GM04503 (cell line): Measurements from ENCODE around the gene PLAGL1.
"Not testable (repeated sequence)": the region's sequence is repeated elsewhere in the genome, so short reads cannot be mapped to it uniquely, and the experiment has no call there.

Source experiments
- DNase-seq: peaks from one replicate; pipeline ENCODE4 v3.0.0-alpha.2; 2012; ENCODE audit warnings: low read depth

The PLAGL1 gene

DNA sequence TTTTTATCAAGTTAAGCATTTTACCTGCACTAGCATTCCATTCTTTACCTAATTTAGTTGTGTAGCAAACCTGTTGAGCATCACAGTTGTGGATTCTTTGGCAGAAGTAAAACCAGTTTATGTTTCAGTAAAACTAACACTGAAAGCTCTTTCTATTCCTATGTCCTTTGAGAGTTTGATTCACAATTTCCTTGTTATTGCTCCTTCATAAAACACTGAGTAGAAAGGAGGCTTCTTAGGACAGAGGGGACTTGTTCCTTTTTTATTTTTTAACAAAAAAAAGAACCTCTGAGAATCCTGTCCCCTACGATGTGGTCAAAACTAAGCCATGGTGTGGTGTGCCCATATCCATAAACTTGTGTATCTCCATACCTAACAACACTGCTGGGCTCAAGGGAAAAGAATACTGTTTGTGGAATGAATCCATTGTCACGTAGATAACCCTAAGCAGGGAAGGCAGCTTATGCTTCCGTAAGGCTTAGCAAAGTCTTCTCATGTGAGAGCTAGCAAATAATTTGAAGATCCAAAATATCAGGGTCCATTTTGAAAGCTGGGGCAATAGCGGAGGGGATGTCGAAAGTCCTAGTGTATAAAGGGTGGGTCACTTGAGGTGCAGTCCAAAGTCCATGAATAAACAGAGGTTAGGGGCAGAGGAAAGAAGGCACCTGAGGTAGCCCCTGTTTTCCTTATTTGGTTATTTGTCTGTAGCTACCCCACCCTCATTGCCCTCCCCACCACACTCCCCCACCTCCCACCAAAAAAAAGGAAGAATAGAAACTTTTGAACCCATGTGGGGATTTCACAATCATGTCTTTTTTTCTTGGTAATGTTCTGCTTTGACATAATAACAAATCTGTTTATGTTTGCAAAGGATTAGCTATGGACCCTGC, 71.0 kb downstream of the PLAGL1 start:
- DNase-seq: no peak

- DNase-seq: no peak
Measured at GRCh38 chr6:143936347-143936746, 71.7 kb downstream of the PLAGL1 start.

DNA sequence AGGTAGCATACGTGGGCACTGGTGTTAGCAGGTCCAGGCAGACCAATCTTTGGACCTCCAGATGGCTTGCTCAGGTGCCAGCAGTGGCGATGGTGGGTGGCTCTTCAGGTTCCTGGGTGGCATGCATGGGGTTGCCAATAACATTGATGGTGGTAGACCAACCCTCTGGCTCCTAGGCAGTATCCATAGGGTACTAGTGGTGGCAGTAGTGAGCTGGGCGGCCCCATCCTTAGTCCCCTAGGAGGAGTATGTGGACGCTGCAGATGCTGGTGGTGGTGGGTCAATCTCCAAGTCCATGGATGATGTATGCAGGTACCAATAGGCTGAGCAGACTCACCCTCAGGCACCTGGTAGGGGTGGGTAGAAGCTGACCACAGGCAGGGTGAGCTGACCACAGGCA, 73.2 kb downstream of the PLAGL1 start:
- no peak for DNase-seq

DNA sequence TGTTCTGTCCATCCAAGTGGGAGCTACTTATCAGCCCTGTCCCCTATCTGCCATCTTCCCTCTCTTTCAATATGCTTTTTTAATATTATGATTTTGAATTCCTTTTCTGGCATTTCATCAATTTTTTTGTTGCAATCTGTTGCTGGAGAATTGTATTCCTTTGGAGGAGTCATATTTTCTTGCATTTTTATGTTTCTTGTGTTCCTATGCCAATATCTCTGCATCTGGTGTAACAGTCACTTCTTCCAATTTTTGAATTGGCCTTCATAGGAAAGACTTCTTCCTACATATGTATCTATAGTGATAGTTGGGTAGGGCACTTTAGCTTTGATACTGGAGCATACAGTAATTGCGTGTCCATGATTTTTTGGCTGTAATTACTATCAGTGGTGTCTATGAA, 73.7 kb downstream of the PLAGL1 start:
- DNase-seq: no peak

DNA sequence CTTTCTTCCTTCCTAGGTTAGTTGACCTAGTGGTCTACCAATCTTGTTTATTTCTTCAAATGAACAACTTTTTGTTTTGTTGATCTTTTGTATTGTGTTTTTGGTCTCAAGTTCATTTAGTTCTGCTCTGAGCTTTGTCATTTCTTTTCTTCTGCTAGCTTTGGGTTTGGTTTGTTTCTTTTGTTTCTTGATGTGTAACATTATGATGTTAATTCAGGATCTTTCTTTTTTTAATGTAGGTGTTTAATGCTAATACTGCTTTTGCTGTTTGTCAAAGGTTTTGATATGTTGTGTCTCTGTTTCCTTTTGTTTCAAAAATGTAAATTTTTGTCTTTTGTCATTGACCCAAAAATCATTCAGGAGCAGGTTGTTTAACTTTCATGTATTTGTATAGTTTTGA, 78.1 kb downstream of the PLAGL1 start:
- no peak for DNase-seq

DNA sequence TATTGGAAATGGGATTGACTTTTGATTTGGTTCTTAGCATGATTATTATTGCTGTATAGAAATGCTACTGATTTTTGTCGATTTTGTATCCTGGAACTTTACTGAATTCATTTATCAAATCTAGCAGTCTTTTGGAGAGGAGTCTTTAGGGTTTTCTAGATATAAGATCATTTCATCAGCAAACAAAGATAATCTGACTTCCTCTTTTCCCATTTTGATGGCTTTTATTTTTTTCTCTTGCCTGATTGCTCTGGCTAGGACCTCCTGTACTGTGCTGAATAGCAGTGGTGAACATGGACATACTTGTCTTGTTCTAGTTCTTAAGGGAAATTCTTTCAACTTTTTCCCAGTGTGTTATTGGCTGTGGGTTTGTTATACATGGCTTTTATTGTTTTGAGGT, 79.2 kb downstream of the PLAGL1 start:
- no peak for DNase-seq

- not testable (repeated sequence) for DNase-seq
Measured at GRCh38 chr6:143917026-143917425, 91.0 kb downstream of the PLAGL1 start.

- no peak for DNase-seq
Measured at GRCh38 chr6:143912671-143913070, 95.4 kb downstream of the PLAGL1 start.

DNA sequence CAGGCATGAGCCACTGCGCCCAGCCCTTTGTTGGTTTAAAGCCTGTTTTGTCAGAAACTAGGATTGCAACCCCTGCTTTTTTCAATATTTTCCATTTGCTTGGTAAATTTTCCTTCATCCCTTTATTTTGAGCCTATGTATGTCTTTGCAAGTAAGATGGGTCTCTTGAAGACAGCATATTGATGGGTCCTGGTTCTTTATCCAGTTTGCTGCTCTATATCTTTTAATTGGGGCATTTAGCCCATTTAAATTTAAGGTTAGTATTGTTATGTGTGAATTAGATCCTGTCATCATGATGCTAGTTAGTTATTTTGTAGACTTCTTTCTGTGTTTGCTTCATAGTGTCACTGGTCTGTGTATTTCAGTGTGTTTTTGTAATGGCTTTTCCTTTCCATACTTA, 97.0 kb downstream of the PLAGL1 start:
- no peak for DNase-seq

GRCh38 chr6:143902827-143903226, 105.2 kb downstream of the PLAGL1 start:
- DNase-seq: no peak

GRCh38 chr6:143901885-143902750, 105.9 kb downstream of the PLAGL1 start:
- DNase-seq: no peak

- no peak for DNase-seq
Measured at GRCh38 chr6:143900358-143900757, 107.7 kb downstream of the PLAGL1 start.

GRCh38 chr6:143896126-143896860, 111.8 kb downstream of the PLAGL1 start:
- no peak for DNase-seq

- DNase-seq: no peak
Measured at GRCh38 chr6:143894655-143895054, 113.4 kb downstream of the PLAGL1 start.
